ENCODE results near the gene NRG2. TPM values are rescaled to one million over a fixed set of nuclear protein-coding genes. Genes with fewer than 3 reads are reported as not detected.

The NRG2 gene
- total RNA-seq, 1 experiment from 2014 or later, result 0.91 TPM

- H4K20me1 ChIP-seq (ENCODE audit: insufficient read depth), result no peaks in the 10 kb centered on the region
- no peak overlapping the region for H2AFZ ChIP-seq (ENCODE audit: low read depth, low read length, poor library complexity, severe bottlenecking)
- no peaks in the 10 kb centered on the region; a peak in 1 of 4 replicates for H3K9me3 ChIP-seq (ENCODE audit: control insufficient read depth in 1 of 2, insufficient read depth in 1 of 2, low read depth in 1 of 2, low read length in 2 of 2)
- TF ChIP-seq ZFX (IDR thresholded peaks at IDR 0.05), result no peak
- TF ChIP-seq JUND (IDR thresholded peaks at IDR 0.05), result no peak
- TF ChIP-seq EZH2phosphoT487 (IDR thresholded peaks at IDR 0.05; ENCODE audit: borderline replicate concordance), result no peak
- no peak for TF ChIP-seq YY1 (IDR thresholded peaks at IDR 0.05; ENCODE audit: extremely low read depth, insufficient replicate concordance, low read depth, low read length)
- no peak for TF ChIP-seq EZH2 (IDR thresholded peaks at IDR 0.05)
- no peak for TF ChIP-seq TCF7L2 (IDR thresholded peaks at IDR 0.05; ENCODE audit: borderline replicate concordance, extremely low read depth, insufficient read depth, insufficient read length)
- TF ChIP-seq SIN3A (IDR thresholded peaks at IDR 0.05; ENCODE audit: low read depth), result no peak
- no peak for TF ChIP-seq ATF3 (IDR thresholded peaks at IDR 0.05)
- no peak for TF ChIP-seq RAD21 (IDR thresholded peaks at IDR 0.05; ENCODE audit: low read depth)
- TF ChIP-seq POLR2AphosphoS5 (IDR thresholded peaks at IDR 0.05; ENCODE audit: low read depth, low read length), result no peak
- TF ChIP-seq REST (IDR thresholded peaks at IDR 0.05; ENCODE audit: low read depth), result no peak
- TF ChIP-seq SRF (IDR thresholded peaks at IDR 0.05; ENCODE audit: low read depth), result no peak
- no peak for TF ChIP-seq FOSL1 (IDR thresholded peaks at IDR 0.05; ENCODE audit: low read depth)
- TF ChIP-seq ZBTB33 (IDR thresholded peaks at IDR 0.05; ENCODE audit: extremely low read depth, insufficient replicate concordance, low read length), result no peak
- no peak for TF ChIP-seq CTCF (IDR thresholded peaks at IDR 0.05 in 2 of 3, conservative IDR thresholded peaks at IDR 0.05 in 1 of 3; ENCODE audit: borderline replicate concordance in 1 of 3, insufficient read depth in 1 of 3, low read depth in 2 of 3, low read length in 2 of 3)
- TF ChIP-seq EGR1 (IDR thresholded peaks at IDR 0.05; ENCODE audit: low read depth), result no peak
- no peak for TF ChIP-seq ZNF274 (IDR thresholded peaks at IDR 0.05; ENCODE audit: low read depth, low read length)
- TF ChIP-seq POLR2A (IDR thresholded peaks at IDR 0.05; ENCODE audit: borderline replicate concordance, extremely low read depth, insufficient read depth, insufficient read length), result no peak
- TF ChIP-seq CEBPB (IDR thresholded peaks at IDR 0.05; ENCODE audit: low read depth), result no peak
- ATAC-seq, result no peak
- no TSS peak for BruUV-seq (replicated peaks)
- H3K79me2 ChIP-seq (ENCODE audit: insufficient read depth, low read length), result no peaks in the 10 kb centered on the region
- no peak overlapping the region for H3K4me2 ChIP-seq (ENCODE audit: low read length)
- H3K9me2 ChIP-seq (ENCODE audit: insufficient read depth), result no peaks in the 10 kb centered on the region
- no peak overlapping the region for H3K27ac ChIP-seq (ENCODE audit: low read depth, low read length)
- intact Hi-C loops (cut with micrococcal nuclease), result no loop called here
- H3K36me3 ChIP-seq (ENCODE audit: control insufficient read depth in 1 of 2, insufficient read depth in 2 of 2, low read length in 2 of 2), result no peaks in the 10 kb centered on the region
- no peak for DNase-seq (ENCODE audit: low read depth, low spot score)
- peaks cover 11% of the 10 kb centered on the region; the same call in 1 of the 2 replicates for H3K27me3 ChIP-seq (ENCODE audit: insufficient read depth, low read length)
- H3K4me1 ChIP-seq (ENCODE audit: control insufficient read depth in 1 of 2, insufficient read depth in 2 of 2, low read length in 2 of 2), result no peaks in the 10 kb centered on the region
- CTCF ChIA-PET, result no interaction called here
- RAD21 ChIA-PET (ENCODE audit: low non-redundant PET in 1 of 2, low total read pairs in 2 of 2, uncharacterized antibody in 2 of 2, unreplicated experiment in 2 of 2), result no interaction called here
- no peak overlapping the region for H3K4me3 ChIP-seq (replicated peaks in 1 of 2; ENCODE audit: low read depth in 1 of 2, low read length in 2 of 2)
- POLR2A ChIA-PET, result no interaction called here
- H3K9ac ChIP-seq (ENCODE audit: low read length), result no peak overlapping the region
Measured at GRCh38 chr5:139825690-139826089, 217.4 kb downstream of the NRG2 start.
